Uterus (tissue), 2 donors: ENCODE results near the gene WSCD2.

Experiments
- CTCF ChIP-seq, 4 experiments: fragments of 200-600 bp in 2 of 4; fragments of 450-650 bp in 2 of 4; sonication (generic) in 2 of 4; IDR thresholded peaks; one replicate each; pipeline ENCODE4 v1.5.1; 2016 to 2019; ENCODE audit warnings: antibody characterized with exemption in 4 of 4, mild to moderate bottlenecking in 2 of 4, moderate library complexity in 1 of 4
- POLR2A ChIP-seq, 2 donors: fragments of 450-650 bp; IDR thresholded peaks; one replicate each; pipeline ENCODE4 v1.6.1; 2016; ENCODE audit warnings: antibody characterized with exemption in 2 of 2, mild to moderate bottlenecking in 1 of 2, moderate library complexity in 1 of 2

- TF ChIP-seq CTCF (IDR thresholded peaks at IDR 0.05) (no peak), POLR2A (IDR thresholded peaks at IDR 0.05) (no peak)
These were observed 12.4 kb upstream of the WSCD2 start for GRCh38 chr12:108116699-108117098.
